HuH-7.5 (cell line): Measurements from ENCODE around the gene DACH1.

Experiments
- DNase-seq: peaks from one replicate; pipeline ENCODE4 v3.0.0; 2011; ENCODE audit warnings: low spot score

The DACH1 gene

GRCh38 chr13:71624653-71625600 lies 242.1 kb downstream of the DACH1 start:
- no peak for DNase-seq

- no peak for DNase-seq
These were observed 245.6 kb downstream of the DACH1 start for GRCh38 chr13:71621174-71622124.

- DNase-seq, result no peak
These were observed 247.9 kb downstream of the DACH1 start for GRCh38 chr13:71619096-71619495.

- DNase-seq, result no peak
These were observed 248.8 kb downstream of the DACH1 start for GRCh38 chr13:71618159-71618558.

- DNase-seq, result no peak
These were observed 249.7 kb downstream of the DACH1 start for GRCh38 chr13:71617265-71617664.

GRCh38 chr13:71613066-71613745 lies 253.8 kb downstream of the DACH1 start:
- no peak for DNase-seq

GRCh38 chr13:71611292-71611691 lies 255.7 kb downstream of the DACH1 start:
- DNase-seq, result no peak

GRCh38 chr13:71610876-71611275 lies 256.1 kb downstream of the DACH1 start:
- no peak for DNase-seq

- no peak for DNase-seq
These were observed 257.7 kb downstream of the DACH1 start for GRCh38 chr13:71609271-71609670.

GRCh38 chr13:71607575-71607974 lies 259.4 kb downstream of the DACH1 start:
- DNase-seq, result no peak

GRCh38 chr13:71606818-71607217 lies 260.2 kb downstream of the DACH1 start:
- DNase-seq, result no peak

GRCh38 chr13:71605744-71606143 lies 261.3 kb downstream of the DACH1 start:
- DNase-seq, result no peak

- no peak for DNase-seq
These were observed 263.7 kb downstream of the DACH1 start for GRCh38 chr13:71603255-71603654.

- DNase-seq, result no peak
These were observed 264.7 kb downstream of the DACH1 start for GRCh38 chr13:71602344-71602743.

GRCh38 chr13:71597150-71597549 lies 269.9 kb downstream of the DACH1 start:
- DNase-seq, result no peak

- DNase-seq, result no peak
These were observed 270.9 kb downstream of the DACH1 start for GRCh38 chr13:71596116-71596515.

- DNase-seq, result no peak
These were observed 273.4 kb downstream of the DACH1 start for GRCh38 chr13:71593566-71593965.

- no peak for DNase-seq
These were observed 275.6 kb downstream of the DACH1 start for GRCh38 chr13:71591374-71591773.

- DNase-seq, result no peak
These were observed 276.3 kb downstream of the DACH1 start for GRCh38 chr13:71590654-71591148.

GRCh38 chr13:71589032-71589431 lies 278.0 kb downstream of the DACH1 start:
- DNase-seq, result no peak

GRCh38 chr13:71587817-71588216 lies 279.2 kb downstream of the DACH1 start:
- DNase-seq, result no peak

GRCh38 chr13:71587193-71587592 lies 279.8 kb downstream of the DACH1 start:
- DNase-seq, result no peak
